HG02981 (cell line): ENCODE data around the gene RHOB.
"Not testable (repeated sequence)": the region's sequence is repeated elsewhere in the genome, so short reads cannot be mapped to it uniquely, and the experiment has no call there.

Experiments used
- ATAC-seq: cut with Tn5 transposase; IDR thresholded peaks from one replicate; pipeline ENCODE4 v1.9.1; 2021; ENCODE audit warnings: mild to moderate bottlenecking, moderate library complexity; ENCODE audit not compliant: unreplicated experiment

Gene RHOB

DNA sequence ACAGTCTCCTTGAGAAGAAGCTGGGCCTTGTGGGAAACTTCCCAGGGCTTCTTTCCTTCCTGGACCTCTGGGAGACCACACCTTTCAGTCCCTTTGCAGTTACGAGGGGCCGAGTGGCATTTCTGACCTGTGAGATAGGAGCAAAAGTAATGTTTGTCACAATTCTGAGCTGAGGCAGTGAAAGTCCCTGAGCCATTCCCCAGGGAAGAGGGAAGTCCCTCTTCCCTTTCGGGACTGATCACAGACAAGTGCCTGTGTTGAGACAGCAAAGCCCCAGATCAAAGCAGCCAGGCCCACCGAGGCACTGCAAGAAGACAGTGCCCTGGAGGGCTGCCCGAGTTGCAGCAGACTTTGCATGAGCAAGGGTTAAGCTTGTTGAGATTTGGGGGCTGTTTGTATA lies 41.9 kb downstream of the RHOB start:
- no peak for ATAC-seq

DNA sequence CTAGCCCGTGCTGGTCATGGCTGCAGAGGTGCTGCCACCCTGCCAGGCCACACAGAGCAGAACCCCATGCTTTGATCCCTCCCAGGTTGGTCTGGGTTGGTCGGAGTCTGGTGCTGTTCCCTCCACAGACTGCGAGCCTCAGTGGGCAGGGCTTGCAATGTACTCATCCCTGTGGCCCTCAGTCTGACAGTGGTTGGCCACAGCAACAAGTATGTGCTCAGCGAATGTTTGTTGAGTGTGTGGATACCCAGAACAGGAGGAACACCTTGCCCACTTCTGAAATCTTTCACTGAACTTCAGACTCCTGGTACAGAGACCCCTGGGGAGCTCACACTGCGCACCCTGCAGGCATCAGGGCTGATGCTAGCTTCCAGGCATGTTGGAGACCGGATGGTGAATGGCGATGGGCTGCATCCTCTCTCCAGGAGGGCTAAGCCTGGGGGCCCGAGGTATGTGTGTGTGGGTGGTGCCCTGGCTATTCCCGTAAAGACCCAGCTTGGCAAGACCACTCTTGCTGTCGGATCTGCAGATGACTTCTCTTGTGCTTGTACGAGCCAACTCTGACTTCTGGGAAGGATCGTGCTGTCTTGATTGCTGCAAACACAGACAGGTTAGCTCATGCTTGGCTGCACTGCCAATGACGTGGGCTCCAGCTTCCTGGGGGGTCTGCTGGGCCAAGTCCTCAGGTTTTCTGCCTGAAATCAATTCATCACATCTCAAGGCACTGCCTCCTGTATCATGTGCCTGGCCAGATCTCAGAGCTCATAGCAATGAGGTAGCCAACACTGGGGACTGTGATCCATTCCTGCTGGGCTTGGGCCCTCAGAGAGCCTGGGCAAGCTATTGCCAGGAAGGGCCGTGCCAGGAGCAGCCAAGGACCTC lies 43.7 kb downstream of the RHOB start:
- ATAC-seq: no peak

- ATAC-seq: no peak
These were observed 45.1 kb downstream of the RHOB start for GRCh38 chr2:20491739-20492531.

DNA sequence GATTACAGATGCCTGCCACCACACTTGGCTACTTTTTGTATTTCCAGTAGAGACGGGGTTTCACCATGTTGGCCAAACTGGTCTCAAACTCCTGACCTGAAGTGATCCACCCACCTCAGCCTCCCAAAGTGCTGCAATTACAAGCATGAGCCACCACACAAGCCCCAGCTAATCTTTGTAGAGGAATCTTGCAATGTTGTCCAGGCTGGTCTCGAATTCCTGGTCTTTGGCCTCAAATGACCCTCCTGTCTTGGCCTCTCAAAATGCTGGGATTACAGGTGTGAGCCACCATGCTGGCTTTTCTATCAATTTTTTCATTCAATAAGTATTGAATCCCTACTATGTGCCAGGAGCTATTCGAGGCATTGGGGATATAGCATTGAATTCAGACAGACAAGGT lies 46.2 kb downstream of the RHOB start:
- not testable (repeated sequence) for ATAC-seq

- no peak for ATAC-seq
These were observed 47.4 kb downstream of the RHOB start for GRCh38 chr2:20494241-20494640.

DNA sequence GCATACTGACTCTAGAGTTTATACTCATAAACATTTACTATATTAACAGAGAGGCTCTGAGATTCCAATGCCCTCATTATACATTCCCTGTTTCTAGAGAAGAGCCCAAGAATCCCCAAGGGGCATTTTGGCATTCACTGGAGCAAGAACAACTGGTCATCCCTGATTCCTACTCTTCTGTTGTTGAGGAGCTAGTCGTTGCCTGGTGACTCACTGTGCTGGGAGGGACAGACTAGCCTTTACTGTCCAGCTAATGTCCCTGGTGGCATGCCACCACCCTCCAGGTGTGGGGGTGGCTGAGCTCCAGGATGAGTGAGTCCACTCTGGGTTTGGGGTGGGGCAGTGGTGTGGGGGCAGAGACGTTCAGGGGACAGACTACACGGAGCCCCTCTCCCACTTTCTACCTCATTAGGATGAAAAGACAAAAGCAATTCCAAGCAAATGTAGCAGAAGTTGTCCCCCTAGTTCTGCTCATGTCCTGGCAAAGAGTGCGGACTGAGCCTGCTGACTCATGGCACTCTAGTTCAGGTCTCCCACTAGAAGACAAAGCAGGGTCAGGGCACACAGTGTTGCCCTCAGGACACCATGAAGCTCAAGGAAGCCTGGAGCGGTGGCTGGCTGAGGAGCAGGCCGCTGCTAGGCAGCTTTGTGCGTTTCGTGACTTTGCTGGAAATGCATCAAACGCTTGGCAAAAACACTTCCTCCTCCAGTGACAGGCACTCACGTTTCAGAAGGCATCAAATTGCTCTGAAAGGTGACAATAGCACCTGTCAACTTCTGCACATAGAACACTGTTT lies 49.4 kb downstream of the RHOB start:
- ATAC-seq: no peak

DNA sequence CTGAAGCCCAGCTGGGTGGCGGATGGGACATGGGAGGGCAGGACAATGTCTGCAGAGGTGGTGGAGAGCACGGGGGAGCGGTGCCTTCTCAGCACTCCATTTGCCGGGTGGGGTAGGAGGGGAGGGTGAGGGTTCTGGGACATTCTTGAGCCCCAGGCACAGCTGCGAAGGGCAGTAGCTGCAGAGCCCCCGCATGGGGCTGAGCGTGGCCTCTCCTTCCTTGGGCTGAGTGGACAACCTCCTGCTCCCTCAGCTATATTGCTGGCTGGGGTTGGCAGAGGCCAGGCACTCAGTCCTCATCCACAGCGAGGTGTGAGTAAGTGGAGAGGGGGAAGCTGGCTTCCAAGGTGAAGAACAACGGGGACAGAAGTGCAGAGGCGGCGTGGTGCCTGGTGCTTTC lies 50.1 kb downstream of the RHOB start:
- ATAC-seq: no peak
